ENCODE results near the gene BRAT1.
"Not testable (repeated sequence)": the region's sequence is repeated elsewhere in the genome, so short reads cannot be mapped to it uniquely, and the experiment has no call there.

Gene BRAT1

DNA sequence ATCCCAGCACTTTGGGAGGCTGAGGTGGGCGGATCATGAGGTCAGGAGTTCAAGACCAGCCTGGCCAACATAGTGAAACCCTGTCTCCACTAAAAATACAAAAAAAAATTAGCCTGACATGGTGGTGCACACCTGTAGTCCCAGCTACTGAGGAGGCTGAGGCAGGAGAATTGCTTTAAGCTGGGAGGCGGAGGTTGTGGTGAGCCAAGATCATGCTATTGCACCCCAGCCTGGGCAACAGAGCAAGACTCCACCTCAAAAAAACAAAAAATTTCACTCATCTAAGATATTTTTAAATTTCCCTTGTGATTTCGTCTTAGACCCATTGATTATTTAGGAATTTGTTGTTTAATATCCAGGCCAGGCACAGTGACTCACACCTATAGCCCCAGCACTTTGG lies 8.6 kb upstream of the BRAT1 start:
- DNase-seq (ENCODE audit: low read depth in 2 of 2), result not testable (repeated sequence)

- peak in 1 of 2 donors; percentile 36 for DNase-seq (ENCODE audit: low read depth in 2 of 2)
These were observed 4.1 kb upstream of the BRAT1 start for GRCh38 chr7:2559283-2559950.

GRCh38 chr7:2558629-2559282 lies 3.4 kb upstream of the BRAT1 start, which contains the start of gene IQCE:
Gene IQCE, plus strand, starts transcription at chr7:2558979. Its CDS starts 203 bp downstream, at chr7:2559182.
- DNase-seq (ENCODE audit: low read depth in 2 of 2), result peak; percentile 90 to 91

DNA sequence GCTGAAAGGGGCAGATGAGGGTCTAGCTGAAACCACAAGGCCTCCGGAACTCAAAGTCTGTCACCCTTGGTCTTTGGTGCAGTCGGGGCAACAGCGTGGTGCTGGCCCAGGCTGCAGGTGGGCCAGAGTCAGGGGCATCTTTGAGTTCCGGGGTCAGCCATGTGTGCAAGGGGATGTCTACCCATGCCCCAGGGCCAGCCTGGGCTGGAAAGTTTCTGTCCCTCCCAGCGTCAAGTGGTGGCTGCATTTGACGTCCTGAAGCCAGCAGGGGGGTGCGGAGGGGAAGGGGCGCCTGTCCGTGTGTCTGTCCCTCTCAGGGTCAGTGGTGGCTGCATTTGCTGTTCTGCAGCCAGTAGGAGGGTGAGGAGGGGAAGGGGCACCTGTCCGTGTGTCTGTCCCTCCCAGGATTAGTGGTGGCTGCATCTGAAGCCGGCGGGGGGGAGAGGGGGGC lies 638 bp downstream of the BRAT1 start:
- no peak for DNase-seq (ENCODE audit: low read depth in 2 of 2)

- no peak for DNase-seq (ENCODE audit: low read depth in 2 of 2)
These were observed 1.3 kb downstream of the BRAT1 start for GRCh38 chr7:2553831-2554581.

GRCh38 chr7:2553108-2553507 lies 2.2 kb downstream of the BRAT1 start:
- no peak for DNase-seq (ENCODE audit: low read depth in 2 of 2)

DNA sequence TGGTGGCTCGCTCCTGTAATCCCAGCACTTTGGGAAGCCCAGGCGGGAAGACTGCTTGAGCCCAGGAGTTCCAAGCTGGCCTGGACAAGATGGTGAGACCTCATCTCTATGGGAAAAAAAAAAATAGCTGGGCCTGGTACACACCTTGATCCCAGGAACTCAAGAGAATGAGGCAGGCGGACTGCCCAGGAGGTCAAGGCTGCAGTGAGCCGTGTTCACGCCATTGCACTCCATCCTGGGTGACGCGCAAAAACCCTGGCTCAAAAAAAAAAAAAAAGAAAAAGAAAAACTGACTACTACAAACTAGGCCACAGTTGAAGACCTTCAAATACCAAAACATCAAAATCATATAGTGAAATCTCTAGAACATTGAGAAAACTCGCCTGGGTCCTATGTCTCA lies 3.9 kb downstream of the BRAT1 start:
- DNase-seq (ENCODE audit: low read depth in 2 of 2), result no peak

- no peak for DNase-seq (ENCODE audit: low read depth in 2 of 2)
These were observed 8.3 kb downstream of the BRAT1 start for GRCh38 chr7:2546776-2547586.

- no peak for DNase-seq (ENCODE audit: low read depth in 2 of 2)
These were observed 9.4 kb downstream of the BRAT1 start for GRCh38 chr7:2545746-2546425.

DNA sequence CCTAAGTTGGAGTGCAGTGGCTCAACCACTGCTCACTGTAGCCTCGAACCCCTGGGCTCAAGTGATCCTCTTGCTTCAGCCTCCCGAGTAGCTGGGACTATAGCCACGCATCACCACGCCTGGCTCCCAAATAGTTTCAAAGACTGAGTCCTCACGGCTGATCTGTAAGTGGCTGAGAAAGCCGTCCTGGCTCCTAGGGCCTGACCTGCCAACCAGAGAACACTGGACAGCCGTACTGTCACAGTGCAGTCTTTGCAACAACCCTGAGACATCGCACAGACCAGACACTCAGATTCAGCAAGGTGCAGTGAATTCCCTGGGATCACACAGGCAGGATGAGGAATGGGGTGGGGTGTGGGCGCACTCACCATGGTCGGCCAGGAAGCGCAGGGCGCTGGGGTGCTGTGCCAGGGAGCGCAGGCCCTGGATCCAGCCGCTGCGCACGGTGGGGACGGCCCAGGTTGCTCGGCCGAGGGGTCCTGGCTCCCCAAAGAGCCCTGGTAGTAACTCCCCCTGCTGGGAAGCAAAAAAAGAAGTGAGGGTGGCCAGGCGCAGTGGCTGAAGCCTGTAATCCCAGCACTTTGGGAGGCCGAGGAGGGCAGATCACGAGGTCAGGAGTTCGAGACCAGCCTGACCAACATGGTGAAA lies 10.7 kb downstream of the BRAT1 start:
- DNase-seq (ENCODE audit: low read depth in 2 of 2), result no peak

- DNase-seq (ENCODE audit: low read depth in 2 of 2), result no peak
These were observed 12.1 kb downstream of the BRAT1 start for GRCh38 chr7:2542916-2543871.

- DNase-seq (ENCODE audit: low read depth in 2 of 2), result no peak
These were observed 13.1 kb downstream of the BRAT1 start for GRCh38 chr7:2542011-2542915.

- DNase-seq (ENCODE audit: low read depth in 2 of 2), result no peak
These were observed 13.9 kb downstream of the BRAT1 start for GRCh38 chr7:2541291-2542010.

- no peak for DNase-seq (ENCODE audit: low read depth in 2 of 2)
These were observed 14.7 kb downstream of the BRAT1 start for GRCh38 chr7:2540641-2541051.

DNA sequence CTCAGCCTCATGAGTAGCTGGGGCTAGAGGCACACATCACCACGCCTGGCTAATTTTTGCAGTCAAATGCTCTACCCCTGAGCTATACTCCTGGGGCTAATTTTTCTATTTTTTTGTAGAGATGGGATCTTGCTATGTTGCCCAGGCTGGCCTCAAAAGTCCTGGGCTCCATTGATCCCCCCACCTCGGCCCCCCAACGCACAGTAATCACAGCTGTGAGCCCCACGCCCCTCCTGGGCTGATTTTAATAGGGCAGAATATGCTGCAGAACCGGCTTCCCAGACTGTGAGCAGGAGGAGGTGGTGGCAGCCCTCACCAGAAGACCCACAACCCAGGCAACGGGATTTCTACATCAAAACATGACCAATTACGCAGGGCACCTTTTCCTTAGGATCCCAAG lies 15.2 kb downstream of the BRAT1 start:
- DNase-seq (ENCODE audit: low read depth in 2 of 2), result no peak

- no peak for DNase-seq (ENCODE audit: low read depth in 2 of 2)
These were observed 16.1 kb downstream of the BRAT1 start for GRCh38 chr7:2539031-2539911.

Data from stimulated activated CD8-positive, alpha-beta memory T cell treated with anti-CD3 and anti-CD28 coated beads, Interleukin-2, amount 100 ng/mL, for 48 hours (primary cell).